SH-SY5Y (cell line): ENCODE results near the gene SIK3.

Experiments
- GATA2 ChIP-seq: IDR thresholded peaks from 2 replicates; pipeline ENCODE4 v1.6.1; 2011; ENCODE audit warnings: mild to moderate bottlenecking, low read depth, low read length
- GATA3 ChIP-seq: IDR thresholded peaks from 2 replicates; pipeline ENCODE4 v1.6.1; 2011; ENCODE audit warnings: low read depth, mild to moderate bottlenecking, low read length, moderate library complexity

Gene SIK3

GRCh38 chr11:117110294-117110950 is 12.2 kb upstream of the SIK3 start:
- TF ChIP-seq GATA3 (no peak), GATA2 (no peak)

- TF ChIP-seq GATA2 (no peak), GATA3 (no peak)
Observed at GRCh38 chr11:117107701-117108590, 9.7 kb upstream of the SIK3 start.

- TF ChIP-seq GATA3, result no peak
Observed at GRCh38 chr11:117100556-117100955, 2.3 kb upstream of the SIK3 start.

- TF ChIP-seq GATA3 (no peak), GATA2 (no peak)
Observed at GRCh38 chr11:117099696-117100095, 1.5 kb upstream of the SIK3 start.

DNA sequence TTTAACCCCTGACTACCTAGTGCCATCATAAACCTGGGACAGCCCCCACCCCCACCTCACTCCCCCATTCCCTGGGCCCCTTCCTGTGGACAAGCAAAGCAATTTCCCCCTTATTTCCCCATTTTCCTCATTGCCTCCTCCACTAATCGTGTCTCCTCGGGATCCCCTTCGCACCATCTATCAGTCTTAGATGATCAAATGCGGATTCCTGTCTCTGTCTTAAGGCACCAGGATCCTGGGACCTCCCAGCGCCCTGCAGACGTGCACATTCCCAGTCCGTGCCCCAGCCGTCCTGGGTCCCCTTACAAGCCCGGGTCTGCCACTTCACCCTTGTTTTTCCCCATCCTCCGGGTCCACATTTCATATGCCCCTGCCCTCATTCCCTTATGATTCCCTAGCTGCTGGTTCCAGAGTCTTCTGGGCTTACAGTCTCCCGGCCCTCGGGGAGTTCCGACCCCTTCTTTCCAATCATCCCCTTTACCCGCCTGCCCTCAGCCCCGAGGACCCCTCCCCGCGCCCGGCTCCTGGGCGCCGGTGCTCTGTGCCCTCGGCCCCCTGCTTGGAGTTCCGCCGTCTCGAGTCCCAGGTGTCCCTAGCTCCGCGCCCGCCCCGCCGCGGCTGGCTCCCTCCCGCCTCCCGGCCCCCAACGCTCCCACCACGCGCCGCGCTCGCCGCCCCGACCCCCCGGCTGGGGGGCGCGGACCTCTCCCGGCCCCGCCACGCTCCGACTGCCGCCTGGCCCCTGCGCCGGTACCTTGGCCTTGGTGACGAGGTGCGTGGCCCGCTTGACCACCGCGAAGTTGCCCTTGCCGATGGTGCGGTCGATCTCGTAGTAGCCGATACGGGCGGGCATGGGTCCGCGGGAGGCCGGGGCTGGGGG is 599 bp downstream of the SIK3 start:
- TF ChIP-seq GATA2 (no peak), GATA3 (no peak)

- TF ChIP-seq GATA2, result no peak
- TF ChIP-seq GATA3, result no peak
Observed at GRCh38 chr11:117097014-117097388, 1.2 kb downstream of the SIK3 start.

DNA sequence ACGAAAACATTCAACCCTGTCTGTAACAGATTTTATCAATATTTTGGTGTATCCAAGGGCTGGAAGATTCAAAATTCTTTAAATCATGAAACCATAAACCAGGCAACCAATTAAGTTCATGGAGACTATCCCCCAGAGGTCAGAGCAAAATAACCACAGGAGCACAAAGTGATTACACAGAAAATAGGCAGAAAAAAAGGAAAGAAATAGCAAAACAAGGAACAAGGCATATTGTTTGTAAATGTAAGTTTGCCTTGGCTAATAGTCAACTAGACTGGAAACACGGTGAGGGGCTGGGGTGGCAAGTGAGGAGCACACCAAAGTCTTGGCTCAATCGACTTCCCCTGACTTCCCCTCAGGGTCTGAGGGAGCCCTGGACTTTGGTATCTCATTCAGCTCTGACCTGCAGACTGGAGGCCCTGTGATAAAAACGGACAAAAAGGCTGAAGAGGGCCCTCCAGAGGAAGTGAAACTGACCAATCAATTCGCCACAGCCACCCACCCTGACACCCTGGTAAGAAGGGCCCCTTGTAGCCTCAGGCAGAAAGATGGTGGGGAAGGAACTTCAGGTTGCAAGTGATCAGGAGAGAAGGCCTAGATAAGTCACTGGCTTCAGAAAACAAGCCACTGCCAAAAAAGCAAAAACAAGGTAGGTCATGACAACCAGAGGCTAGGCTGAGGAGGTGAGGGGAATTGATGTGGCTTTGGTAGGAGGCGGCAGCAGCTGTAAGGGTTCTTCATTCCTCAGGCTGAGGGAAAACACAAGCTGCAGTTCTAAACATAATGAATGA is 1.8 kb downstream of the SIK3 start:
- TF ChIP-seq GATA3, result no peak
- no peak for TF ChIP-seq GATA2

DNA sequence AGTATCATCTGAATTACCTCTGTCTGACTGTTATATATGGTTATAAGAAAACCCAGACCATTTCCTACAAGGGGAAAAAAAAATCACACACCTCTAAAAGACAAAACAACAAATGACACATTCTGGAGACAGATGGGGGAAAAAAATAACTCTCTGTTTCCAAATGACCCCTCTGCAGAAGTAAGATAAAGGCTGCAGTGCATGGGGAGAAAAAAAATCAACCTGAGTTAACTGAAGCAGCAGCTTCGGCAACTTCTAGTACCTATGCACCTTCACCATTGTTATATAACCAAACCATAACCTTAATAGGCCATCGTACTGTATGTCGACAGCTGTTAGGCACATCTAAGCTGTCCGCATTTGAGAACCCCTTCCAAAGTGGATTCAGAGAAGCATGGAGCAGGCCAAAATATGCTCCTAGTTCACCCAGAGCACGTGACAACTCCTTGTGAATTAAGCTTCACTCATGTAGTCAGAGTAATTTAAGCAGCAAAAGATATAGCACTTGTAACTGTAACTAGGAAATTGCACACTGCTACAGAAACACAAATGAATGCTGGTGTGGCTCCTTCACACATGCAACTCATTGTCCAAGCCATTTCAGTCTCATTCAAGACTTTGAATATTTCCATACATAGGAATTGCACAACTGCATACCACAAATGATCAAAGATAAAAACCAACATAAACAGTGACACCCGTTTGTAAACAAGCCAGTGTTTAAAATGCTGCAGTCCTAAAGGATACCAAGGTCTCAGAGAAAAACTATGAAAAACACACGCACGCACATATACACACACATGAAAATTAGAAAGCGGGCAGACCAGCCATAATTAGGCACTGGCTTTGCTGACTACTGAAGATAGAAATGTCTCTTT is 2.7 kb downstream of the SIK3 start:
- TF ChIP-seq GATA3 (no peak), GATA2 (no peak)

- no peak for TF ChIP-seq GATA3
- TF ChIP-seq GATA2, result no peak
Observed at GRCh38 chr11:117094776-117095175, 3.5 kb downstream of the SIK3 start.

DNA sequence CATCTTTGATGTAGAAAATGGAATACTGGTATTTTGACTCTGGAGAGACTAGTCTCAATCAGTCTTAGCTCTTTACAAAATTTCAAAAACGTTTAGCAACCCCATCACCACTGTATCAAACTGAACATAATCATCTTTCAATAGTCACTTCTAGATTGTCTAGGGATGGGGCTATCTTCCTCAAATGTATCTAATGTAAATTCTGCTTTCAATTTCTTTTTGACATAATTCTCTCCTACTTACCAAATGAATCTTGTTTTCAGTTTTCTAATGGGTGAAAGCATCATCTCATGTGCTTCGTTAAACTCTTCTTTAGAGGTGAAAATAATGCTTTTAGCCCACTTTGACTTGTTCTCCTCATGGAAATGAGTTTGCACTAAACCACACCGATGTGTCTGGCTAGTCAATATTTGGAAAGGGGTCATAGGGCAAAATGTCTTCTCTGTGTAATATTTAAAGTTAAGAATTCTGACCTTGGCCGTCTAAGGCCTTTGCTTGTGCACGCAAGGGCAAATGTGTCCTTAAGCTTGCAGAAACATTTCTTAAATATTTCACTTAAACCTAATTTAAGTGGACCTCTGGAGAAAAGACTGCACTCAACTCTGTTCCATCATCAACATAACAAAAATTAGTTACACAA is 5.2 kb downstream of the SIK3 start:
- no peak for TF ChIP-seq GATA2
- TF ChIP-seq GATA3, result no peak

DNA sequence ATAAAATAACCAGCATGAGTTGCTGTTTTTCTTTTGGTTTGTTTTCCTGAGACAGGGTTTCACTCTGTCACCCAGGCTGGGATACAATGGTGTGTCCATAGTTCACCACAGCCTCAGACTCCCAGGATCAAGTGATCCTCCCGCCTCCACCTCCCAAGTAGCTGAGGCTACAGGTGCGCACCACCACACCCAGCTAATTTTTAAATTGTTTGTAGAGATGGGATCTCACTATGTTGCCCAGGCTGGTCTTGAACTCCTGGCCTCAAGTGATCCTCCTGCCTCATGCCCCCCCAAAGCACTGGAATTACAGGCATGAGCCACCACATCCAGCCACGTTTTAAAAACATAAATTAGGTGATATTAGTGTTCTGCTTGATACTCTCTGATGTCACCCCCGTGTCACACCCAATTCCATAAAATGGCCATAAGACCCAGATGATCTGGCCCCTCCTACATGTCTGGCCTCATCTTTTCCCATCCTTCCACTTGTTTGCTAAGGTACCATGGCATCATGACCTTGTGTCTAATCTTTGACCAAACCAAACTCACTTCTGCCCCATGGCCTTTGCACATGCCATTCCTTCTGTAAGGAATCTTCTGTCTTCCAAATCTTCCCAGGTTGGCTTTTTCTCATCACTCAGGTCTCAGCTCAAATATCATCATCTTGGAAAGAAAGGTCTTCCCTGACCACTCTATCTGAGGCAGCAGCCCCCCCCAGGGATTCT is 6.3 kb downstream of the SIK3 start:
- TF ChIP-seq GATA2 (no peak), GATA3 (no peak)
